ENCODE measurements around the gene FOSB.
"Not testable (repeated sequence)": the region's sequence is repeated elsewhere in the genome, so short reads cannot be mapped to it uniquely, and the experiment has no call there.

GRCh38 chr19:45432543-45432942 is 35.3 kb upstream of the FOSB start:
- TF ChIP-seq CTCF (conservative IDR thresholded peaks at IDR 0.05; ENCODE audit: low read depth, low read length); EZH2 (IDR thresholded peaks at IDR 0.05; ENCODE audit: borderline replicate concordance, low read depth, low read length, poor library complexity, severe bottlenecking): not testable (repeated sequence)

Measured in A673 (cell line).